Neutrophil (primary cell): ENCODE measurements around the gene AQP2.

ENCODE experiments used
- H3K27ac ChIP-seq: fragments of 200-600 bp; sonication (generic); 2 replicates; pipeline ENCODE4 v1.5.1; 2016; ENCODE audit warnings: mild to moderate bottlenecking, moderate library complexity
- H3K27me3 ChIP-seq: fragments of 200-600 bp; sonication (generic); 2 replicates; pipeline ENCODE4 v1.6.0; 2016; ENCODE audit warnings: mild to moderate bottlenecking
- H3K36me3 ChIP-seq: fragments of 200-600 bp; sonication (generic); 2 replicates; pipeline ENCODE4 v1.5.1; 2017
- H3K4me1 ChIP-seq, 2 experiments: fragments of 200-600 bp in 1 of 2; sonication (generic) in 1 of 2; 1 replicate in 1 of 2; 2 replicates in 1 of 2; pipeline versions ENCODE4 v1.5.1 to v1.6.1; 2013 to 2016; ENCODE audit warnings: low read depth in 1 of 2, low read length in 1 of 2, mild to moderate bottlenecking in 1 of 2, moderate library complexity in 1 of 2; ENCODE audit not compliant: control insufficient read depth in 1 of 2, insufficient read depth in 1 of 2
- H3K4me3 ChIP-seq, 2 experiments: fragments of 200-600 bp in 1 of 2; sonication (generic) in 1 of 2; 1 replicate in 1 of 2; 2 replicates in 1 of 2; pipeline ENCODE4 v1.5.1; 2013 to 2016; ENCODE audit warnings: low read depth in 1 of 2, low read length in 1 of 2, mild to moderate bottlenecking in 1 of 2, moderate library complexity in 1 of 2
- H3K9me3 ChIP-seq: fragments of 200-600 bp; sonication (generic); 2 replicates; pipeline ENCODE4 v1.5.1; 2016
- CTCF ChIP-seq: fragments of 200-600 bp; sonication (generic); IDR thresholded peaks from 2 replicates; pipeline ENCODE4 v1.5.1; 2016; ENCODE audit warnings: antibody characterized with exemption

The AQP2 gene

DNA sequence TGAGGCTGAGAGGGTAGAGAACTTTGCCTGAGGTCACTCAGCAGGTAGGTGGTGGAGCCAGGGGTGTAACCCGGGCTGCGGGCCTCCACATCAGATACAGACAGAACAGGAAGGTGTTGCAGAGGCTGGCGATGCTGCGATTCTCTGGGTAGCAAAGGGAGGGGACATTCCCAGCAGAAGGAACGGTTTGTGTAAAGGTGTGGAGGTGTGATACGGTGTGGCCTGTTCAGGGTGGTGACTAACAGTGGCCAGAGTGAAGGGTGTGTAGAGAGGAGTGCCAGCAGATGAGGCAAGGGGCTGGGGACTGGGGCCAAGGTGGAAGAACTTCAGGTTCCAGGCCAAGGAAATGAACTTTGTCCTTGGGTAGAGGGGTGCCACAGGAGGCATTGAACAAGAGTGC is 28.6 kb upstream of the AQP2 start:
- Histone ChIP-seq H3K27ac (no peak overlapping the region), H3K4me3 (no peak overlapping the region), H3K36me3 (no peaks in the 10 kb centered on the region), H3K27me3 (peaks cover 34% of the 10 kb centered on the region), H3K9me3 (no peaks in the 10 kb centered on the region), H3K4me1 (peaks cover 8 to 12% of the 10 kb centered on the region in 2 experiments)
- no peak for TF ChIP-seq CTCF

DNA sequence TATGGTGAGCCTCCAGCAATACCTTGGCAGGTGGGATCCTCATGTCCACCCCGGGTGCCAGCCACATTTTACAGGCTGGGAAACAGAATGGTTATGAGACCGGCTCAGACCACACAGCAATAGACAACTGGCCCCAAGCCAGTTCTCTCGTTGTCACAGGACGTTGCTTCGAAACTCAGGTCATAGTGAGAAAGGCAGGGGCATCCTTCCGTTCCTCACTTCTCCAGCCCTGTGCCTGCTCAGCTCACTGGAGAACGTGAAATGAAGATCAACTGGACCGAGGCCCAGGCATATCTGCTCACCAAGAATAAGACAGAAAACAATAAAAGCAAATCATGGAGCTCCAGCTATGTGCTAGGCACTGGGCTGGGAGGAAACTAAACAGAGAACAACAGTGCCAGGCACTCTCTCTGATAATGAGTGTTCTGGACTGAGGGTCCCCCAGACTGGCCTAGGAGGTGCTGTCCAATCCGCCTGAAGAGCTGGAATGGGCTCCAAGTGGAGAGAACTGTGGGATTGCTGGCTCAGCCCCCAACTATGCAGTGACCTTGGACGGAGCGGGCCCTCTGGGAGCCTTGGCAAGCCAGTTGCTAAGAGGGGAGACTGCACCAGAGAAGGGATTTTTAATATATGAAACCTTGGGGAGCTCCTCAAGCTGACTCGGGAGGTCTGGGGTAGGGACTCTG is 28.0 kb upstream of the AQP2 start:
- no peak overlapping the region for H3K27ac ChIP-seq
- peaks cover 31% of the 10 kb centered on the region for H3K27me3 ChIP-seq
- no peak overlapping the region for H3K4me3 ChIP-seq
- no peak for TF ChIP-seq CTCF
- peaks cover 8 to 12% of the 10 kb centered on the region in 2 experiments for H3K4me1 ChIP-seq
- H3K36me3 ChIP-seq: no peaks in the 10 kb centered on the region
- H3K9me3 ChIP-seq: no peaks in the 10 kb centered on the region

GRCh38 chr12:49923035-49923644 is 27.4 kb upstream of the AQP2 start:
- no peaks in the 10 kb centered on the region for H3K36me3 ChIP-seq
- peaks cover 25% of the 10 kb centered on the region for H3K27me3 ChIP-seq
- H3K4me3 ChIP-seq: no peak overlapping the region
- H3K27ac ChIP-seq: no peak overlapping the region
- no peaks in the 10 kb centered on the region for H3K9me3 ChIP-seq
- peaks cover 8 to 12% of the 10 kb centered on the region in 2 experiments for H3K4me1 ChIP-seq
- TF ChIP-seq CTCF: no peak

GRCh38 chr12:49923880-49924556 is 26.5 kb upstream of the AQP2 start:
- no peak overlapping the region for H3K4me3 ChIP-seq
- TF ChIP-seq CTCF: no peak

GRCh38 chr12:49924628-49925246 is 25.8 kb upstream of the AQP2 start:
- H3K4me1 ChIP-seq: peaks cover 8 to 12% of the 10 kb centered on the region in 2 experiments
- no peak for TF ChIP-seq CTCF
- H3K36me3 ChIP-seq: no peaks in the 10 kb centered on the region
- H3K9me3 ChIP-seq: no peaks in the 10 kb centered on the region
- H3K27me3 ChIP-seq: peaks cover 30% of the 10 kb centered on the region
- H3K4me3 ChIP-seq: no peak overlapping the region
- H3K27ac ChIP-seq: no peak overlapping the region

More at GRCh38 chr12:49923880-49924556, 26.5 kb upstream of the AQP2 start:
- H3K4me1 ChIP-seq: peaks cover 8 to 12% of the 10 kb centered on the region in 2 experiments
- H3K36me3 ChIP-seq: no peaks in the 10 kb centered on the region
- peaks cover 25% of the 10 kb centered on the region for H3K27me3 ChIP-seq
- no peak overlapping the region for H3K27ac ChIP-seq
- H3K9me3 ChIP-seq: no peaks in the 10 kb centered on the region
